Activated B cell treated with CpG ODN at 0.5 μM for 24 hours (primary cell): ENCODE measurements around the gene DUSP2. TPM values are rescaled to one million over a fixed set of nuclear protein-coding genes. Genes with fewer than 3 reads are reported as not detected.

Source experiments
- ATAC-seq: fragments of 200-7000 bp; cut with Tn5 transposase; one replicate; pipeline ENCODE4 v1.10.0; 2021; ENCODE audit warnings: low read depth, mild to moderate bottlenecking, moderate library complexity
- CTCF ChIA-PET: fragments of 350-600 bp; sonication (Branson Sonifier 250); formaldehyde crosslinking; loops from one replicate; lab custom pipeline; 2021; ENCODE audit warnings: antibody characterized with exemption; lab: Charles Lee
- POLR2A ChIA-PET: fragments of 350-600 bp; sonication (Branson Sonifier 250); formaldehyde crosslinking; loops from one replicate; lab custom pipeline; 2021; ENCODE audit warnings: antibody characterized with exemption; lab: Charles Lee
- DNase-seq: peaks from one replicate; pipeline ENCODE4 v3.0.0; 2022
- H3K27ac Mint-ChIP-seq: one replicate; pipeline ENCODE4 v1.8.0; 2020; ENCODE audit warnings: mixed read lengths
- H3K27me3 Mint-ChIP-seq: one replicate; pipeline ENCODE4 v1.8.0; 2021; ENCODE audit warnings: mixed read lengths
- H3K36me3 Mint-ChIP-seq: one replicate; pipeline ENCODE4 v1.8.0; 2021; ENCODE audit warnings: low read depth, mixed read lengths
- H3K4me1 Mint-ChIP-seq: one replicate; pipeline ENCODE4 v1.8.0; 2021; ENCODE audit warnings: mixed read lengths
- H3K4me3 Mint-ChIP-seq: one replicate; pipeline ENCODE4 v1.8.0; 2020; ENCODE audit warnings: mild to moderate bottlenecking, mixed read lengths
- H3K9me3 Mint-ChIP-seq: one replicate; pipeline ENCODE4 v1.8.0; 2020; ENCODE audit warnings: mixed read lengths
- CTCF ChIP-seq: fragments of 200-600 bp; IDR thresholded peaks from one replicate; pipeline ENCODE4 v1.8.0; 2022; ENCODE audit warnings: antibody characterized with exemption, mild to moderate bottlenecking
- intact Hi-C: fragments of 100-400 bp; cut with micrococcal nuclease; formaldehyde crosslinking; loops from one replicate; pipeline ENCODE4 v1.15.1; 2024
- total RNA-seq: library from RNA; stranded (reverse); gene quantifications from 2 replicates; pipeline ENCODE4 v1.2.3, GENCODE V29; 2022

Gene DUSP2
- total RNA-seq, 1 donor from 2014 or later = 118 TPM

GRCh38 chr2:96097951-96098823 lies 47.1 kb downstream of the DUSP2 start:
- no peak for TF ChIP-seq CTCF
- no peak overlapping the region for H3K4me3 Mint-ChIP-seq
- no peaks in the 10 kb centered on the region for H3K36me3 Mint-ChIP-seq
- ChIA-PET CTCF (no interaction called here), POLR2A (no interaction called here)
- H3K4me1 Mint-ChIP-seq = no peaks in the 10 kb centered on the region
- H3K27me3 Mint-ChIP-seq = no peaks in the 10 kb centered on the region
- DNase-seq = no peak
- no peak overlapping the region for H3K27ac Mint-ChIP-seq
- H3K9me3 Mint-ChIP-seq = no peaks in the 10 kb centered on the region
- no peak for ATAC-seq
- intact Hi-C loops = no loop called here

DNA sequence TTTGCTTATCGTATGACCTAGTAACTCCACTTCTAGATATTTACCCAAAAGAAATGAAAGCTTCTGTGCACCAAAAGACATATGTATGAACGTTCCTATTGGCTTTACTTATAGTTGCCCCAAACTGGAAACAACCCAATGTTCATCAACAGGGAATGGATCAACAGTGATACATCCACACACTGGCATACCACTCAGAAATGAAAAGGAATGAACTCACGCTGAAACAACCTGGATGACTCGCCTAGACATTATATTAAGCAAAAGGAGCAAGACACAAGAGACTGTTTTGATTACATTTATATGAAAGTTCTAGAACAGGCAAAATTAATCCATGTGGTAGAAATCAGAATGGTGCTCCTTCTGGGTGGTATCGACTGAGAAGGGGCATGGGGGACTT lies 47.8 kb downstream of the DUSP2 start:
- intact Hi-C loops = no loop called here

DNA sequence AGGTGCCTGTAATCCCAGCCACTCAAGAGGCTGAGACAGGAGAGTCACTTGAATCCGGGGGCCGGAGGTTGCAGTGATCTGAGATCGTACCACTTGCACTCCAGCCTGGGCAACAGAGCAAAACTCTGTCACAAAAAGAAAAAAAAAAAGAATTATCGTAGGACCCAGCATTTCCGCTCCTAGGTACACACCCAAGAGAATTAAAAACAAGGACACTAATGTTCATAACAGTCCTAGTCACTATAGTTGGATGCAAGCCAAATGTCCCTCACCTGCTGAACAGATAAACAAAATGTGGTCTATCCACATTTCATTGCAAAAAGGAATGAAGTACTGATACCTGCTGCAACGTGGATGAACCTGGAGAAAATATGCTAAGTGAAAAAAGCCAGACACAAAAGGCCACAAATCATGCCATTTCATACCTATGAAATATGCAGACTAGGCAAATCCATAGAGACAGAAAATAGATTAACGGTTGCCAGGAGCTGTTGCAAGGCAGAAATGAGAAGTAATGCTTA lies 50.1 kb downstream of the DUSP2 start:
- ATAC-seq (no peak), DNase-seq (no peak)
- Mint-ChIP-seq H3K4me1 (no peaks in the 10 kb centered on the region), H3K36me3 (no peaks in the 10 kb centered on the region), H3K27ac (no peak overlapping the region), H3K4me3 (no peak overlapping the region), H3K27me3 (no peaks in the 10 kb centered on the region), H3K9me3 (no peaks in the 10 kb centered on the region)
- intact Hi-C loops = no loop called here
- CTCF ChIA-PET = no interaction called here
- POLR2A ChIA-PET = no interaction called here
- TF ChIP-seq CTCF = no peak

More for the DNA sequence above, 47.8 kb downstream of the DUSP2 start:
- ChIA-PET CTCF (no interaction called here), POLR2A (no interaction called here)
- no peak overlapping the region for H3K4me3 Mint-ChIP-seq
- H3K27me3 Mint-ChIP-seq = no peaks in the 10 kb centered on the region
- no peaks in the 10 kb centered on the region for H3K36me3 Mint-ChIP-seq
- no peak for ATAC-seq
- no peak for DNase-seq
- no peaks in the 10 kb centered on the region for H3K4me1 Mint-ChIP-seq
- H3K27ac Mint-ChIP-seq = no peak overlapping the region
- no peaks in the 10 kb centered on the region for H3K9me3 Mint-ChIP-seq
- no peak for TF ChIP-seq CTCF

GRCh38 chr2:96093528-96093927 lies 51.7 kb downstream of the DUSP2 start:
- DNase-seq (no peak), ATAC-seq (no peak)
- intact Hi-C loops = no loop called here
- Mint-ChIP-seq H3K36me3 (no peaks in the 10 kb centered on the region), H3K9me3 (no peaks in the 10 kb centered on the region), H3K4me3 (no peak overlapping the region), H3K4me1 (no peaks in the 10 kb centered on the region), H3K27ac (no peak overlapping the region), H3K27me3 (no peaks in the 10 kb centered on the region)
- CTCF ChIA-PET = no interaction called here
- TF ChIP-seq CTCF = no peak
- POLR2A ChIA-PET = no interaction called here

Other genes with a start within 250 kb of the DUSP2 start
- gene ANKRD36C, start 153.6 kb downstream of the DUSP2 start, total RNA-seq = 54.0 and 57.2 TPM in 2 replicates
- 4.5 and 4.9 TPM in 2 replicates for gene GPAT2, start 110.5 kb downstream of the DUSP2 start, total RNA-seq
- 0.11 and 0.37 TPM in 2 replicates for gene ADRA2B, start 28.9 kb downstream of the DUSP2 start, total RNA-seq
- 1.0 and 1.6 TPM in 2 replicates for gene ASTL, start 6.9 kb downstream of the DUSP2 start, total RNA-seq
- 148 and 158 TPM in 2 replicates for gene STARD7, start 63.4 kb upstream of the DUSP2 start, total RNA-seq
- gene TMEM127, start 120.6 kb upstream of the DUSP2 start, total RNA-seq = 36.6 and 43.2 TPM in 2 replicates
- 65.6 and 71.6 TPM in 2 replicates for gene CIAO1, start 120.8 kb upstream of the DUSP2 start, total RNA-seq
- 185 and 208 TPM in 2 replicates for gene SNRNP200, start 160.1 kb upstream of the DUSP2 start, total RNA-seq
- gene ITPRIPL1, start 179.9 kb upstream of the DUSP2 start, total RNA-seq = 2.7 and 4.4 TPM in 2 replicates
- gene NCAPH, start 190.3 kb upstream of the DUSP2 start, total RNA-seq = 1.8 and 2.4 TPM in 2 replicates